ENCODE data around the gene CSN3. TPM values are rescaled to one million over a fixed set of nuclear protein-coding genes. Genes with fewer than 3 reads are reported as not detected.
A peak's percentile ranks its signal among the peaks of the same experiment; 100 is the strongest.
"Not testable (repeated sequence)": the region's sequence is repeated elsewhere in the genome, so short reads cannot be mapped to it uniquely, and the experiment has no call there.

Gene CSN3
- total and polyA plus RNA-seq, 10 of the 15 experiments (the other 5 are each of a cell fraction or from before 2014, with no cell fraction given), result not detected

DNA sequence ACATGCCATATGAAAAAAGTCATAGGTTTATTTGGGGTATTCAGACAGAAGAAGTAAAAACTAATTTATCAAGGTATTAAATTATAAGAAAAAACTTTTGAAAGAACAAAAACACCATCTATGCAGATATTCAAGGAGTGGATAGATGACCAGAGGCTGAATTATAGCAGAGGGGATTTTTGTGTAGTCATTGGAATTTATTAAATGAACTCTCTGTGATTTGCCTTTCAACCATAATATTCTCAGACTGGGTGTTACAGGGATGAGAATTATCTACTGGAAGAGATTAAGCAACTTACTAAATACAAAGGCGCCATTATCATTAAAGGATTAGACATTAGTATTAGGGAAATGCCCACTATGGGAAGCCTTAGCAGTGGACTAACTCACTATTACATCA lies 25.8 kb upstream of the CSN3 start:
- CTCF ChIA-PET; H3K4me3 ChIP-seq; FAIRE-seq; H3K9ac ChIP-seq (ENCODE audit: control insufficient read depth, insufficient read depth, low read length); H3K27me3 ChIP-seq (replicated peaks in 1 of 2; ENCODE audit: control insufficient read depth in 2 of 2, insufficient read depth in 2 of 2, low read length in 1 of 2); intact Hi-C loops (cut with micrococcal nuclease; ENCODE audit: unreplicated experiment); H4K20me1 ChIP-seq (ENCODE audit: control insufficient read depth, insufficient read depth); POLR2A ChIA-PET; H3K9me3 ChIP-seq (replicated peaks; ENCODE audit: control insufficient read depth, insufficient read depth, low read length); H3K36me3 ChIP-seq (ENCODE audit: control insufficient read depth in 2 of 2, insufficient read depth in 2 of 2, low read length in 1 of 2); ATAC-seq; H3K4me2 ChIP-seq (ENCODE audit: control insufficient read depth, insufficient read depth); H3K27ac ChIP-seq (ENCODE audit: control insufficient read depth, insufficient read depth); H3K4me1 ChIP-seq (ENCODE audit: control insufficient read depth, insufficient read depth, low read length); in situ Hi-C loops (cut with MboI); RAD21 ChIA-PET (ENCODE audit: unreplicated experiment); DNase-seq (ENCODE audit: low read depth, low spot score); SMC1A ChIA-PET (ENCODE audit: uncharacterized antibody, unreplicated experiment); H2AFZ ChIP-seq (ENCODE audit: control insufficient read depth, low read depth, low read length); H3K79me2 ChIP-seq (ENCODE audit: control insufficient read depth, insufficient read depth, low read length); BruUV-seq (replicated peaks): not testable (repeated sequence)
- WGBS (ENCODE audit: insufficient coverage, insufficient replicate concordance, low lambda C conversion rate, missing lambda C conversion rate), result 45% methylated on average over 1 of the region's 1 CpG

DNA sequence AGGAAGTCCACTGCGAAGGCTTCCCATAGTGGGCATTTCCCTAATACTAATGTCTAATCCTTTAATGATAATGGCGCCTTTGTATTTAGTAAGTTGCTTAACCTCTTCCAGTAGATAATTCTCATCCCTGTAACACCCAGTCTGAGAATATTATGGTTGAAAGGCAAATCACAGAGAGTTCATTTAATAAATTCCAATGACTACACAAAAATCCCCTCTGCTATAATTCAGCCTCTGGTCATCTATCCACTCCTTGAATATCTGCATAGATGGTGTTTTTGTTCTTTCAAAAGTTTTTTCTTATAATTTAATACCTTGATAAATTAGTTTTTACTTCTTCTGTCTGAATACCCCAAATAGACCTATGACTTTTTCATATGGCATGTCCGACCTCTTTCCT lies 21.0 kb upstream of the CSN3 start:
- ATAC-seq; H3K79me2 ChIP-seq (ENCODE audit: control insufficient read depth, insufficient read depth, low read length); H3K4me1 ChIP-seq (ENCODE audit: control insufficient read depth, insufficient read depth, low read length); H3K27me3 ChIP-seq (replicated peaks in 1 of 2; ENCODE audit: control insufficient read depth in 2 of 2, insufficient read depth in 2 of 2, low read length in 1 of 2); H2AFZ ChIP-seq (ENCODE audit: control insufficient read depth, low read depth, low read length); DNase-seq (ENCODE audit: low read depth, low spot score); H3K9me3 ChIP-seq (replicated peaks; ENCODE audit: control insufficient read depth, insufficient read depth, low read length); H4K20me1 ChIP-seq (ENCODE audit: control insufficient read depth, insufficient read depth); H3K4me2 ChIP-seq (ENCODE audit: control insufficient read depth, insufficient read depth); H3K9ac ChIP-seq (ENCODE audit: control insufficient read depth, insufficient read depth, low read length); H3K27ac ChIP-seq (ENCODE audit: control insufficient read depth, insufficient read depth); intact Hi-C loops (cut with micrococcal nuclease; ENCODE audit: unreplicated experiment); SMC1A ChIA-PET (ENCODE audit: uncharacterized antibody, unreplicated experiment); POLR2A ChIA-PET; CTCF ChIA-PET; RAD21 ChIA-PET (ENCODE audit: unreplicated experiment); H3K4me3 ChIP-seq; BruUV-seq (replicated peaks); in situ Hi-C loops (cut with MboI); H3K36me3 ChIP-seq (ENCODE audit: control insufficient read depth in 2 of 2, insufficient read depth in 2 of 2, low read length in 1 of 2): not testable (repeated sequence)
- peak; percentile 57 for FAIRE-seq
- WGBS (ENCODE audit: insufficient coverage, insufficient replicate concordance, low lambda C conversion rate, missing lambda C conversion rate), result 38% methylated on average over 3 of the region's 3 CpGs

DNA sequence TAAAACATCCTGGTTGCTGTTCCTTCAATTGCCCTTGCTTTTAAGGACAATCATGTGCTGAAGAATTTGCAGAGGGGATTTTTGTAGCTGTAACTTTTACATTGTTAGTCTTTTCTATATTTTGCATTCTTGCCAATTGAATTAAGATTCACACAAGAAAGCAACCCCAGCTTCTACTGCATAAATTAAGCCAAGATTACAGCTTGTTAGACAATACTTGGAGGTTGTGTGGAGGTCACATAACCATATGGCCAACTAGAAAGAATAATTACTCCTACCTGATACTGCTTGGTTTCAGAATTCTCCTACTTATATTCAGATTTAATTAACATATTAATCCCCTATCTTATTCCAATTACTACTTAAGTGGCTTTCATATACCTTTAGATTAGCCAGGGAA lies 20.6 kb upstream of the CSN3 start:
- CTCF ChIA-PET; H3K4me1 ChIP-seq (ENCODE audit: control insufficient read depth, insufficient read depth, low read length); RAD21 ChIA-PET (ENCODE audit: unreplicated experiment); POLR2A ChIA-PET; in situ Hi-C loops (cut with MboI); BruUV-seq (replicated peaks); ATAC-seq; H3K36me3 ChIP-seq (ENCODE audit: control insufficient read depth in 2 of 2, insufficient read depth in 2 of 2, low read length in 1 of 2); H3K79me2 ChIP-seq (ENCODE audit: control insufficient read depth, insufficient read depth, low read length); H3K27me3 ChIP-seq (replicated peaks in 1 of 2; ENCODE audit: control insufficient read depth in 2 of 2, insufficient read depth in 2 of 2, low read length in 1 of 2); intact Hi-C loops (cut with micrococcal nuclease; ENCODE audit: unreplicated experiment); H4K20me1 ChIP-seq (ENCODE audit: control insufficient read depth, insufficient read depth); H3K4me3 ChIP-seq; H2AFZ ChIP-seq (ENCODE audit: control insufficient read depth, low read depth, low read length); H3K9ac ChIP-seq (ENCODE audit: control insufficient read depth, insufficient read depth, low read length); DNase-seq (ENCODE audit: low read depth, low spot score); FAIRE-seq; SMC1A ChIA-PET (ENCODE audit: uncharacterized antibody, unreplicated experiment); H3K4me2 ChIP-seq (ENCODE audit: control insufficient read depth, insufficient read depth); H3K9me3 ChIP-seq (replicated peaks; ENCODE audit: control insufficient read depth, insufficient read depth, low read length); H3K27ac ChIP-seq (ENCODE audit: control insufficient read depth, insufficient read depth): not testable (repeated sequence)

All from GM12878 (cell line).